ENCODE results near the gene TIGIT. TPM values are rescaled to one million over a fixed set of nuclear protein-coding genes. Genes with fewer than 3 reads are reported as not detected.

TIGIT gene
- total and polyA plus RNA-seq, 10 of the 15 experiments (the other 5 are each of a cell fraction or from before 2014, with no cell fraction given): 0.08 to 4.7 (median 0.94) TPM

DNA sequence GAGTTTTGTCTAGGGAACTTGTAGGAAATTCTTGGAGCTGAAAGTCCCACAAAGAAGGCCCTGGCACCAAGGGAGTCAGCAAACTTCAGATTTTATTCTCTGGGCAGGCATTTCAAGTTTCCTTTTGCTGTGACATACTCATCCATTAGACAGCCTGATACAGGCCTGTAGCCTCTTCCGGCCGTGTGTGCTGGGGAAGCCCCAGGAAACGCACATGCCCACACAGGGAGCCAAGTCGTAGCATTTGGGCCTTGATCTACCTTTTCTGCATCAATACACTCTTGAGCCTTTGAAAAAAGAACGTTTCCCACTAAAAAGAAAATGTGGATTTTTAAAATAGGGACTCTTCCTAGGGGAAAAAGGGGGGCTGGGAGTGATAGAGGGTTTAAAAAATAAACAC lies 15.0 kb downstream of the TIGIT start (continued):
- TF ChIP-seq RELA (IDR thresholded peaks at IDR 0.05; ENCODE audit: borderline replicate concordance, partially characterized antibody) (no peak), STAT3 (IDR thresholded peaks at IDR 0.05; ENCODE audit: low read depth, low read length) (no peak), ZBED1 (IDR thresholded peaks at IDR 0.05; ENCODE audit: borderline replicate concordance) (peak; percentile 23; the same call in 1 of the 2 replicates), CBFB (IDR thresholded peaks at IDR 0.05; ENCODE audit: low read depth) (no peak)
- TF ChIP-seq, protein P1, sequence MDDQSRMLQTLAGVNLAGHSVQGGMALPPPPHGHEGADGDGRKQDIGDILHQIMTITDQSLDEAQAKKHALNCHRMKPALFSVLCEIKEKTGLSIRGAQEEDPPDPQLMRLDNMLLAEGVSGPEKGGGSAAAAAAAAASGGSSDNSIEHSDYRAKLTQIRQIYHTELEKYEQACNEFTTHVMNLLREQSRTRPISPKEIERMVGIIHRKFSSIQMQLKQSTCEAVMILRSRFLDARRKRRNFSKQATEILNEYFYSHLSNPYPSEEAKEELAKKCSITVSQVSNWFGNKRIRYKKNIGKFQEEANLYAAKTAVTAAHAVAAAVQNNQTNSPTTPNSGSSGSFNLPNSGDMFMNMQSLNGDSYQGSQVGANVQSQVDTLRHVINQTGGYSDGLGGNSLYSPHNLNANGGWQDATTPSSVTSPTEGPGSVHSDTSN (IDR thresholded peaks at IDR 0.05; ENCODE audit: insufficient replicate concordance, low read depth, low read length): no peak

DNA sequence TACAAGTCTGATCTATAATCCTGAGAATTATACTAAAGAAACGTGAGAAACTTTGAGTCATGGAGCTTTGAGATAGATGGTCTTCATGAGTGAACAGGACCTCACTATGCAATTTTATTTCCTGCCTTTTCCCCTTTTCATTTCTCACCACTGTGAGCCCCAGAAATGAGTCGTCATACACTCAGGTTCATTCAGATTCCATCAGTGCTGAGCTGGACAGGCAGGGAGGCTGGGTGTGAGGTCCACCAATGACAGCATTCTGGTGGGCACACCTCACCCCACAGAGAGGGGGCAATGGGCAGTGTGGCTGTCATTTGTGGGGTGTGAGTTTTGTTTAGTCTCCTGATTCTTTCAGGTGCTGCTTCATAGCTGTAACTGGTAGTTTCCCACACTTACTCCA lies 16.9 kb downstream of the TIGIT start:
- H3K36me3 ChIP-seq (ENCODE audit: control insufficient read depth in 2 of 2, insufficient read depth in 2 of 2, low read length in 1 of 2): no peaks in the 10 kb centered on the region

More for the DNA sequence above, 16.9 kb downstream of the TIGIT start:
- H3K9me3 ChIP-seq (replicated peaks; ENCODE audit: control insufficient read depth, insufficient read depth, low read length): no peaks in the 10 kb centered on the region
- ATAC-seq (no peak), DNase-seq (ENCODE audit: low read depth, low spot score) (no peak), FAIRE-seq (no peak)
- RAD21 ChIA-PET (ENCODE audit: unreplicated experiment): interaction anchor here (0.9 to 2.3 kb wide), 7 partner anchors 10 to 97 kb away, joined by 3 to 26 read pairs (median 4); partner anchors contain the start of gene TIGIT
- H3K27ac ChIP-seq (ENCODE audit: control insufficient read depth, insufficient read depth): no peak overlapping the region
- no peaks in the 10 kb centered on the region for H3K79me2 ChIP-seq (ENCODE audit: control insufficient read depth, insufficient read depth, low read length)
- POLR2A ChIA-PET: interaction anchor here (1.1 kb wide), 1 partner anchor 8 kb away, joined by 3 read pairs; no protein-coding TSS in a partner anchor
- no peak overlapping the region for H3K4me3 ChIP-seq
- 54% methylated on average over 2 of the region's 2 CpGs for WGBS (ENCODE audit: insufficient coverage, insufficient replicate concordance, low lambda C conversion rate, missing lambda C conversion rate)
- TF ChIP-seq, protein P2, sequence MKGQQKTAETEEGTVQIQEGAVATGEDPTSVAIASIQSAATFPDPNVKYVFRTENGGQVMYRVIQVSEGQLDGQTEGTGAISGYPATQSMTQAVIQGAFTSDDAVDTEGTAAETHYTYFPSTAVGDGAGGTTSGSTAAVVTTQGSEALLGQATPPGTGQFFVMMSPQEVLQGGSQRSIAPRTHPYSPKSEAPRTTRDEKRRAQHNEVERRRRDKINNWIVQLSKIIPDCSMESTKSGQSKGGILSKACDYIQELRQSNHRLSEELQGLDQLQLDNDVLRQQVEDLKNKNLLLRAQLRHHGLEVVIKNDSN (IDR thresholded peaks at IDR 0.05; ENCODE audit: borderline replicate concordance, extremely low read length, insufficient read depth, low read depth, low read length): no peak
- TF ChIP-seq NFIC (IDR thresholded peaks at IDR 0.05; ENCODE audit: low read depth, low read length): peak; percentile 28; the same call in 1 of the 2 replicates
- TF ChIP-seq SRF (IDR thresholded peaks at IDR 0.05; ENCODE audit: low read depth in 2 of 2, low read length in 2 of 2): no peak
- TF ChIP-seq, protein P3, sequence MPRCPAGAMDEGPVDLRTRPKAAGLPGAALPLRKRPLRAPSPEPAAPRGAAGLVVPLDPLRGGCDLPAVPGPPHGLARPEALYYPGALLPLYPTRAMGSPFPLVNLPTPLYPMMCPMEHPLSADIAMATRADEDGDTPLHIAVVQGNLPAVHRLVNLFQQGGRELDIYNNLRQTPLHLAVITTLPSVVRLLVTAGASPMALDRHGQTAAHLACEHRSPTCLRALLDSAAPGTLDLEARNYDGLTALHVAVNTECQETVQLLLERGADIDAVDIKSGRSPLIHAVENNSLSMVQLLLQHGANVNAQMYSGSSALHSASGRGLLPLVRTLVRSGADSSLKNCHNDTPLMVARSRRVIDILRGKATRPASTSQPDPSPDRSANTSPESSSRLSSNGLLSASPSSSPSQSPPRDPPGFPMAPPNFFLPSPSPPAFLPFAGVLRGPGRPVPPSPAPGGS (IDR thresholded peaks at IDR 0.05; ENCODE audit: borderline replicate concordance, insufficient read depth, low read depth, low read length, poor library complexity, severe bottlenecking): peak; percentile 36
- no peak for TF ChIP-seq PAX5 (IDR thresholded peaks at IDR 0.05; ENCODE audit: borderline replicate concordance, low read depth, low read length)
- in situ Hi-C loops (cut with MboI): no loop called here
- no peaks in the 10 kb centered on the region for H3K27me3 ChIP-seq (replicated peaks in 1 of 2; ENCODE audit: control insufficient read depth in 2 of 2, insufficient read depth in 2 of 2, low read length in 1 of 2)
- H3K4me2 ChIP-seq (ENCODE audit: control insufficient read depth, insufficient read depth): 0 out of 2 replicates have a peak overlapping the region, but pooled peaks have one; percentile 14
- H3K4me1 ChIP-seq (ENCODE audit: control insufficient read depth, insufficient read depth, low read length): peaks cover 39% of the 10 kb centered on the region
- intact Hi-C loops (cut with micrococcal nuclease; ENCODE audit: unreplicated experiment): no loop called here
- CTCF ChIA-PET: interaction anchor here (0.5 to 7.4 kb wide), 6 partner anchors 10 to 125 kb away, joined by 3 to 78 read pairs (median 7); partner anchors contain the start of gene TIGIT
- SMC1A ChIA-PET (ENCODE audit: uncharacterized antibody, unreplicated experiment): interaction anchor here (0.9 to 4.3 kb wide), 8 partner anchors 13 to 155 kb away, joined by 3 to 57 read pairs (median 4); no protein-coding TSS in a partner anchor
- BruUV-seq (replicated peaks): no TSS peak
- H4K20me1 ChIP-seq (ENCODE audit: control insufficient read depth, insufficient read depth): no peaks in the 10 kb centered on the region
- no peak overlapping the region for H2AFZ ChIP-seq (ENCODE audit: control insufficient read depth, low read depth, low read length)
- no peak overlapping the region for H3K9ac ChIP-seq (ENCODE audit: control insufficient read depth, insufficient read depth, low read length)

Measured in GM12878 (cell line).